Keratinocyte (primary cell): ENCODE results near the gene TRPM3. TPM values are rescaled to one million over a fixed set of nuclear protein-coding genes. Genes with fewer than 3 reads are reported as not detected.

ENCODE experiments used
- DNase-seq: peaks from one replicate; pipeline ENCODE4 v3.0.0-alpha.2; 2011; ENCODE audit warnings: low read depth, missing footprints, low spot score
- FAIRE-seq: peaks from 2 replicates; lab custom pipeline; 2011; peaks lifted over from hg19 to GRCh38; lab: Jason Lieb, UNC
- H2AFZ ChIP-seq: 2 replicates; pipeline ENCODE4 v1.6.0; 2012; ENCODE audit warnings: low read length, control low read depth, inconsistent platforms; ENCODE audit not compliant: control insufficient read depth
- H3K27ac ChIP-seq: 2 replicates; pipeline ENCODE4 v1.5.1; 2011; ENCODE audit warnings: low read length; ENCODE audit not compliant: control insufficient read depth, insufficient read depth
- H3K27me3 ChIP-seq: 3 replicates; pipeline ENCODE4 v1.6.0; 2011; ENCODE audit warnings: low read length; ENCODE audit not compliant: control insufficient read depth, insufficient read depth; ENCODE audit errors: extremely low read depth
- H3K36me3 ChIP-seq, 2 experiments: 2 replicates in 1 of 2; 3 replicates in 1 of 2; pipeline ENCODE4 v1.5.1; 2011; ENCODE audit warnings: low read length in 2 of 2, mild to moderate bottlenecking in 1 of 2; ENCODE audit not compliant: control insufficient read depth in 2 of 2, insufficient read depth in 2 of 2; ENCODE audit errors: extremely low read depth in 1 of 2
- H3K4me1 ChIP-seq: 3 replicates; pipeline ENCODE4 v1.5.1; 2011; ENCODE audit warnings: low read length; ENCODE audit not compliant: control insufficient read depth, insufficient read depth; ENCODE audit errors: extremely low read depth
- H3K4me2 ChIP-seq: 3 replicates; pipeline ENCODE4 v1.6.0; 2011; ENCODE audit warnings: low read depth, low read length; ENCODE audit not compliant: control insufficient read depth, insufficient read depth; ENCODE audit errors: extremely low read depth
- H3K4me3 ChIP-seq, 3 experiments: fragments of 200-600 bp in 1 of 3; sonication (generic) in 1 of 3; 2 replicates in 2 of 3; 3 replicates in 1 of 3; pipeline ENCODE4 v1.5.1; 2011 to 2016; ENCODE audit warnings: low read length in 3 of 3, mild to moderate bottlenecking in 3 of 3, control low read depth in 2 of 3, inconsistent platforms in 1 of 3, low read depth in 1 of 3, mixed read lengths in 1 of 3, mixed run types in 1 of 3, moderate library complexity in 1 of 3; ENCODE audit not compliant: control insufficient read depth in 2 of 3, insufficient read depth in 2 of 3; ENCODE audit errors: extremely low read depth in 1 of 3
- H3K79me2 ChIP-seq: 2 replicates; pipeline ENCODE4 v1.6.0; 2012; ENCODE audit warnings: low read length; ENCODE audit not compliant: control insufficient read depth, insufficient read depth
- H3K9ac ChIP-seq: 3 replicates; pipeline ENCODE4 v1.6.0; 2011; ENCODE audit warnings: low read length; ENCODE audit not compliant: control insufficient read depth, insufficient read depth; ENCODE audit errors: extremely low read depth
- H3K9me1 ChIP-seq: 3 replicates; pipeline ENCODE4 v1.6.0; 2011; ENCODE audit warnings: low read length; ENCODE audit not compliant: control insufficient read depth, insufficient read depth; ENCODE audit errors: extremely low read depth
- H3K9me3 ChIP-seq: 2 replicates; pipeline ENCODE4 v1.5.1; 2012; ENCODE audit warnings: low read depth, low read length; ENCODE audit not compliant: control insufficient read depth
- H4K20me1 ChIP-seq: 3 replicates; pipeline ENCODE4 v1.6.0; 2011; ENCODE audit warnings: low read length; ENCODE audit not compliant: control insufficient read depth, insufficient read depth; ENCODE audit errors: extremely low read depth
- EZH2 ChIP-seq: IDR thresholded peaks from one replicate; pipeline ENCODE4 v1.6.1; 2012; ENCODE audit warnings: inconsistent platforms, mild to moderate bottlenecking, low read length, moderate library complexity
- dilution Hi-C: fragments of 300-500 bp; cut with MboI; formaldehyde crosslinking; loops from one replicate; pipeline ENCODE4 v1.7.0; 2020; ENCODE audit warnings: low sequenced_read_pairs; ENCODE audit not compliant: extremely low pct_ligation_motif_present
- polyA plus RNA-seq, 5 experiments: library from polyadenylated mRNA; depleted of rRNA in 3 of 5; stranded (reverse) in 3 of 5; stranded (forward) in 1 of 5; unstranded in 1 of 5; fragments of >200 nt; gene quantifications; 1 replicate in 1 of 5; 2 replicates in 3 of 5; 3 replicates in 1 of 5; pipeline versions ENCODE4 v1.2.1 to v1.2.3, GENCODE V29; 2011 to 2012; ENCODE audit warnings: missing spikeins in 2 of 5, low read depth in 1 of 5, low replicate concordance in 1 of 5
- TF ChIP-seq, protein P1 (sequence below), 3 experiments: IDR thresholded peaks in 1 of 3; conservative IDR thresholded peaks in 1 of 3; optimal IDR thresholded peaks in 1 of 3; 2 replicates in 2 of 3; 3 replicates in 1 of 3; pipeline versions ENCODE3 to v1.5.1; 2011; ENCODE audit warnings: low read length in 3 of 3, mild to moderate bottlenecking in 3 of 3, moderate library complexity in 2 of 3, control low read depth in 1 of 3, inconsistent platforms in 1 of 3; ENCODE audit not compliant: insufficient read depth in 2 of 3; ENCODE audit errors: extremely low read depth in 1 of 3

Gene TRPM3
- polyA plus RNA-seq, 1 donor (not counting 4 experiments of a cell fraction or from before 2014, with no cell fraction given) = 0.03 TPM

DNA sequence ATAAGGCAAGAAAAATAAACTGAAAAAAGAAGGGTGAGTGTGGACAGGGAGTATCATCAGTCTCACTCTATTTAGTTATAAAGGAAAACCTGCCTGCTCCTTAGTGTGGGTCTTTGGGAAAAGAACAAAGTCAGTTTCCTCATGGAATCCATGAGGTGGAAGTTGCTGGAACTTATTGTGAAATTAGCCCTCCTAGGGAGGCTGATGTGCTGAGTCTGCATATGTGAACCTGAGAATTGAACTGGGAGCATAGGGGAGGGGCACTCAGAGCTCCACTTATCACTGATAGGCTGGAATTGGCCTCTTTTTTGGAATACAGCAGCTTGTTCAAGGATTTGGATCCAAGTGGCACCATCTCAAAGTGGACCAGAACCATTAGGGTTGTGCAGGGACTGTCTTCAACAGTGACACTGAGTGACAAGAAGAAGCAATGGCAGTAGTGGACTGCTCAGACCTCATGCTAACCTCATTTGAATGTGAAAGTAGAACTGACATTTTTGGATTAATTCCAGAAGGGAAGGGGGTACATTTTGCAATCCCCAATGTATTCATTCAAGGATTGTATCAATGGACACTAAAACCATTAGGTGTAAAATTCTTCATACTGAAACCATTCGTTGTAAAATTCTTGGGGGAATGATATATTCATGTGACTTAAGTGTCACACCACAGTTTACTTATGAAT lies 603.4 kb downstream of the TRPM3 start:
- Histone ChIP-seq H3K9me1 (no peaks in the 10 kb centered on the region), H4K20me1 (no peaks in the 10 kb centered on the region), H3K4me2 (no peak overlapping the region), H3K79me2 (no peaks in the 10 kb centered on the region), H3K4me1 (no peaks in the 10 kb centered on the region), H3K9ac (no peak overlapping the region), H3K4me3 (no peak overlapping the region), H2AFZ (no peak overlapping the region), H3K27ac (no peak overlapping the region), H3K36me3 (no peaks in the 10 kb centered on the region), H3K27me3 (peaks cover 10% of the 10 kb centered on the region), H3K9me3 (no peaks in the 10 kb centered on the region)
- TF ChIP-seq, protein P1, sequence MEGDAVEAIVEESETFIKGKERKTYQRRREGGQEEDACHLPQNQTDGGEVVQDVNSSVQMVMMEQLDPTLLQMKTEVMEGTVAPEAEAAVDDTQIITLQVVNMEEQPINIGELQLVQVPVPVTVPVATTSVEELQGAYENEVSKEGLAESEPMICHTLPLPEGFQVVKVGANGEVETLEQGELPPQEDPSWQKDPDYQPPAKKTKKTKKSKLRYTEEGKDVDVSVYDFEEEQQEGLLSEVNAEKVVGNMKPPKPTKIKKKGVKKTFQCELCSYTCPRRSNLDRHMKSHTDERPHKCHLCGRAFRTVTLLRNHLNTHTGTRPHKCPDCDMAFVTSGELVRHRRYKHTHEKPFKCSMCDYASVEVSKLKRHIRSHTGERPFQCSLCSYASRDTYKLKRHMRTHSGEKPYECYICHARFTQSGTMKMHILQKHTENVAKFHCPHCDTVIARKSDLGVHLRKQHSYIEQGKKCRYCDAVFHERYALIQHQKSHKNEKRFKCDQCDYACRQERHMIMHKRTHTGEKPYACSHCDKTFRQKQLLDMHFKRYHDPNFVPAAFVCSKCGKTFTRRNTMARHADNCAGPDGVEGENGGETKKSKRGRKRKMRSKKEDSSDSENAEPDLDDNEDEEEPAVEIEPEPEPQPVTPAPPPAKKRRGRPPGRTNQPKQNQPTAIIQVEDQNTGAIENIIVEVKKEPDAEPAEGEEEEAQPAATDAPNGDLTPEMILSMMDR (optimal IDR thresholded peaks at IDR 0.05 in 1 of 3, IDR thresholded peaks at IDR 0.05 in 1 of 3, conservative IDR thresholded peaks at IDR 0.05 in 1 of 3; ENCODE audit: extremely low read depth in 1 of 3, insufficient read depth in 2 of 3, low read length in 3 of 3) = no peak
- TF ChIP-seq EZH2 = no peak
- DNase-seq (no peak), FAIRE-seq (no peak)
- dilution Hi-C loops = loop anchor here (25.0 kb wide), 1 partner anchor 94 kb away; no protein-coding TSS in a partner anchor

DNA sequence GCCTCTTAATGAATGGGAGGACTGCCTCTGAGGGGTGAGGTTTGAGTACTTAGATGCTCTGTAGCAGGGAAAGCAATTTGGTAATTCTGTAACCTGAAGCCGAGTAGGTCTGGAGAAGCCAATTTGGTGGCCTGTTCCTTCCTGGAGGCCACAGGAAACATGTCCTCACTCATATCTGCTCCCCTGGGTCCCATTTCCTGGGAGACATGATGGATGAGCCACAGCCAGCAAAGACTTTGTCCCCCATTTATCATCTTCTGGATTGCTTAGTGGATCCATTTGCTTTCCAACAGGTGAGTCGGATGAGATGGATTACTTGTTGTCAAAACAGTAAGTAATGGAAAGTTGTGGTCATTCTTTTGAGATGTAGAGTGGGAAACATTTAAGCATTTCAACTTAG lies 607.1 kb downstream of the TRPM3 start:
- no peak overlapping the region for H3K4me2 ChIP-seq
- H4K20me1 ChIP-seq = no peaks in the 10 kb centered on the region
- dilution Hi-C loops = loop anchor here (25.0 kb wide), 1 partner anchor 98 kb away; no protein-coding TSS in a partner anchor
- no peak overlapping the region for H3K9ac ChIP-seq
- no peaks in the 10 kb centered on the region for H3K9me1 ChIP-seq
- H3K27ac ChIP-seq = no peak overlapping the region
- no peaks in the 10 kb centered on the region for H3K9me3 ChIP-seq
- H3K4me3 ChIP-seq = no peak overlapping the region
- DNase-seq = no peak
- no peaks in the 10 kb centered on the region for H3K79me2 ChIP-seq
- no peaks in the 10 kb centered on the region for H3K4me1 ChIP-seq
- TF ChIP-seq, protein P1 (optimal IDR thresholded peaks at IDR 0.05 in 1 of 3, IDR thresholded peaks at IDR 0.05 in 1 of 3, conservative IDR thresholded peaks at IDR 0.05 in 1 of 3; ENCODE audit: extremely low read depth in 1 of 3, insufficient read depth in 2 of 3, low read length in 3 of 3) = no peak
- no peak for TF ChIP-seq EZH2
- no peak for FAIRE-seq
- no peaks in the 10 kb centered on the region for H3K36me3 ChIP-seq
- no peak overlapping the region for H2AFZ ChIP-seq
- H3K27me3 ChIP-seq = no peaks in the 10 kb centered on the region
